Measurements from ENCODE around the gene RASAL3. TPM values are rescaled to one million over a fixed set of nuclear protein-coding genes. Genes with fewer than 3 reads are reported as not detected.

RASAL3 gene
- total and polyA plus RNA-seq, 2 of the 4 experiments (the other 2 are of a cell fraction), result 0.07 TPM; not detected in 1

- H3K14ac ChIP-seq (replicated peaks; ENCODE audit: low read depth, low read length), result no peak overlapping the region
- in situ Hi-C loops (cut with MboI; ENCODE audit: low sequenced_read_pairs), result loop anchor here (25.0 kb wide), 1 partner anchor 867 kb away; the partner anchor contains the start of gene NDUFB7
- no peak overlapping the region for H3K18ac ChIP-seq (ENCODE audit: low read depth, low read length)
- no peak overlapping the region for H3K4ac ChIP-seq (ENCODE audit: low read depth, low read length)
- CTCF ChIA-PET, result no interaction called here
- no peak overlapping the region for H3K4me2 ChIP-seq (ENCODE audit: low read depth, low read length)
- H3K27ac ChIP-seq (ENCODE audit: insufficient read depth, low read length), result no peak overlapping the region
- H4K91ac ChIP-seq (ENCODE audit: insufficient read depth, low read depth, low read length), result no peak overlapping the region
- no peak overlapping the region for H2BK120ac ChIP-seq (ENCODE audit: low read depth, low read length)
- no peak overlapping the region for H2BK15ac ChIP-seq (ENCODE audit: low read depth, low read length)
- H4K5ac ChIP-seq (ENCODE audit: low read depth, low read length), result no peak overlapping the region
- H3K9ac ChIP-seq (ENCODE audit: low read depth, low read length), result no peak overlapping the region
- no peak overlapping the region for H2AK9ac ChIP-seq (replicated peaks; ENCODE audit: low read depth, low read length, poor library complexity)
- no peak overlapping the region for H2AK5ac ChIP-seq (ENCODE audit: low read depth, low read length)
- H4K20me1 ChIP-seq (ENCODE audit: insufficient read depth, low read length), result peaks cover 48% of the 10 kb centered on the region
- H3K4me3 ChIP-seq (ENCODE audit: insufficient read depth, low read depth, low read length), result no peak overlapping the region
- H3K4me1 ChIP-seq (ENCODE audit: control insufficient read depth, insufficient read depth, low read length), result peaks cover 19% of the 10 kb centered on the region
- H3K23ac ChIP-seq (ENCODE audit: low read depth, low read length), result no peak overlapping the region
- no peak overlapping the region for H2BK5ac ChIP-seq (ENCODE audit: low read depth, low read length, poor library complexity, severe bottlenecking)
- H3K27me3 ChIP-seq (ENCODE audit: control insufficient read depth, insufficient read depth, low read length), result no peaks in the 10 kb centered on the region
- intact Hi-C loops (cut with micrococcal nuclease), result no loop called here
- ATAC-seq (ENCODE audit: low read depth) (no peak), DNase-seq (no peak)
- POLR2A ChIA-PET (ENCODE audit: unreplicated experiment), result no interaction called here
- H2BK20ac ChIP-seq (ENCODE audit: low read depth, low read length), result no peak overlapping the region
- H4K8ac ChIP-seq (ENCODE audit: low read depth in 2 of 2, low read length in 2 of 2), result no peak overlapping the region
- no TSS peak for BruUV-seq (replicated peaks)
- no peaks in the 10 kb centered on the region for H3K9me3 ChIP-seq (ENCODE audit: control insufficient read depth, insufficient read depth, low read length)
- peaks cover 12% of the 10 kb centered on the region; the same call in 1 of the 2 replicates for H3K9me1 ChIP-seq (ENCODE audit: insufficient read depth, low read length)
- no peak overlapping the region for H2AFZ ChIP-seq (replicated peaks; ENCODE audit: low read length, poor library complexity)
- 87% methylated on average over 10 of the region's 22 CpGs; no CpG with 5 or more reads in 1 of the 2 experiments for WGBS, 2 experiments (ENCODE audit: extremely low coverage in 2 of 2, insufficient read length in 1 of 2)
- dilution Hi-C loops (cut with HindIII; ENCODE audit: low sequenced_read_pairs, unreplicated experiment), result no loop called here
- H3K79me1 ChIP-seq (ENCODE audit: low read depth in 1 of 2, low read length in 2 of 2), result peaks cover 15 to 61% of the 10 kb centered on the region in 2 experiments
- H3K56ac ChIP-seq (ENCODE audit: extremely low read depth, insufficient read depth, low read length), result no peak overlapping the region
- peaks cover 46% of the 10 kb centered on the region for H3K36me3 ChIP-seq (ENCODE audit: control insufficient read depth, insufficient read depth, low read length)
- TF ChIP-seq SMC3 (IDR thresholded peaks at IDR 0.05; ENCODE audit: low read depth, low read length) (no peak), MAZ (IDR thresholded peaks at IDR 0.05; ENCODE audit: borderline replicate concordance, low read depth, low read length) (no peak), USF2 (IDR thresholded peaks at IDR 0.05; ENCODE audit: low read depth, low read length) (no peak), RFX5 (IDR thresholded peaks at IDR 0.05; ENCODE audit: low read depth, low read length) (no peak), NFE2L2 (IDR thresholded peaks at IDR 0.05; ENCODE audit: low read depth, low read length) (no peak), FOS (IDR thresholded peaks at IDR 0.05; ENCODE audit: low read depth, low read length) (no peak), BHLHE40 (IDR thresholded peaks at IDR 0.05; ENCODE audit: low read depth, low read length) (no peak), MXI1 (IDR thresholded peaks at IDR 0.05; ENCODE audit: borderline replicate concordance, low read depth, low read length) (no peak), RCOR1 (IDR thresholded peaks at IDR 0.05; ENCODE audit: insufficient replicate concordance, low read length) (no peak), CTCF (conservative IDR thresholded peaks at IDR 0.05; ENCODE audit: low read depth, low read length) (no peak), POLR2A (IDR thresholded peaks at IDR 0.05; ENCODE audit: low read depth, low read length) (no peak), CHD1 (IDR thresholded peaks at IDR 0.05; ENCODE audit: low read depth, low read length) (no peak), RAD21 (IDR thresholded peaks at IDR 0.05; ENCODE audit: low read length) (no peak), MAFK (IDR thresholded peaks at IDR 0.05; ENCODE audit: low read depth, low read length) (no peak)
- TF ChIP-seq, protein P1, sequence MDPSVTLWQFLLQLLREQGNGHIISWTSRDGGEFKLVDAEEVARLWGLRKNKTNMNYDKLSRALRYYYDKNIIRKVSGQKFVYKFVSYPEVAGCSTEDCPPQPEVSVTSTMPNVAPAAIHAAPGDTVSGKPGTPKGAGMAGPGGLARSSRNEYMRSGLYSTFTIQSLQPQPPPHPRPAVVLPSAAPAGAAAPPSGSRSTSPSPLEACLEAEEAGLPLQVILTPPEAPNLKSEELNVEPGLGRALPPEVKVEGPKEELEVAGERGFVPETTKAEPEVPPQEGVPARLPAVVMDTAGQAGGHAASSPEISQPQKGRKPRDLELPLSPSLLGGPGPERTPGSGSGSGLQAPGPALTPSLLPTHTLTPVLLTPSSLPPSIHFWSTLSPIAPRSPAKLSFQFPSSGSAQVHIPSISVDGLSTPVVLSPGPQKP (IDR thresholded peaks at IDR 0.05; ENCODE audit: borderline replicate concordance, low read depth, low read length), result no peak
Observed at GRCh38 chr19:15428956-15429824, 35.2 kb downstream of the RASAL3 start.
